DND-41 (cell line): ENCODE results near the gene LARP1.

ENCODE experiments used
- ATAC-seq: fragments of 200-7000 bp; cut with Tn5 transposase; 3 replicates; pipeline ENCODE4 v1.9.1; 2021; ENCODE audit warnings: low read depth; ENCODE audit not compliant: insufficient read depth
- DNase-seq: peaks from one replicate; pipeline ENCODE4 v3.0.0-alpha.2; 2020
- H2AFZ ChIP-seq: 2 replicates; pipeline ENCODE4 v1.6.0; 2012; ENCODE audit warnings: low read depth, low read length
- H3K27ac ChIP-seq: 2 replicates; pipeline ENCODE4 v1.5.1; 2012; ENCODE audit warnings: low read length, inconsistent platforms
- H3K27me3 ChIP-seq: fragments of 200-600 bp; sonication (generic); 2 replicates; pipeline ENCODE4 v1.6.0; 2012; ENCODE audit warnings: low read length, mild to moderate bottlenecking, inconsistent platforms; ENCODE audit not compliant: insufficient read depth, poor library complexity
- H3K36me3 ChIP-seq: 2 replicates; pipeline ENCODE4 v1.5.1; 2012; ENCODE audit warnings: low read length, inconsistent platforms; ENCODE audit not compliant: insufficient read depth
- H3K4me1 ChIP-seq: 2 replicates; pipeline ENCODE4 v1.5.1; 2012; ENCODE audit warnings: mild to moderate bottlenecking, low read length; ENCODE audit not compliant: insufficient read depth
- H3K4me2 ChIP-seq: 2 replicates; pipeline ENCODE4 v1.6.0; 2012; ENCODE audit warnings: mild to moderate bottlenecking, moderate library complexity, low read length, inconsistent platforms; ENCODE audit not compliant: insufficient read depth
- H3K4me3 ChIP-seq, 2 experiments: fragments of 200-600 bp in 1 of 2; shearing (Covaris generic) in 1 of 2; 2 replicates each; pipeline ENCODE4 v1.5.1; 2012 to 2016; ENCODE audit warnings: inconsistent platforms in 2 of 2, low read length in 2 of 2, mild to moderate bottlenecking in 2 of 2, low read depth in 1 of 2, moderate library complexity in 1 of 2
- H3K79me2 ChIP-seq: 2 replicates; pipeline ENCODE4 v1.6.0; 2012; ENCODE audit warnings: low read length, inconsistent platforms; ENCODE audit not compliant: insufficient read depth
- H3K9ac ChIP-seq: 2 replicates; pipeline ENCODE4 v1.6.0; 2012; ENCODE audit warnings: low read depth, mild to moderate bottlenecking, inconsistent platforms, low read length, moderate library complexity
- H3K9me3 ChIP-seq: 2 replicates; pipeline ENCODE4 v1.5.1; 2012; ENCODE audit warnings: low read length, moderate library complexity, mild to moderate bottlenecking, inconsistent platforms; ENCODE audit not compliant: insufficient read depth, severe bottlenecking
- H4K20me1 ChIP-seq: 2 replicates; pipeline ENCODE4 v1.6.0; 2012; ENCODE audit warnings: low read length; ENCODE audit not compliant: insufficient read depth
- EZH2 ChIP-seq: IDR thresholded peaks from 3 replicates; pipeline ENCODE4 v1.6.1; 2012; ENCODE audit warnings: borderline replicate concordance, low read depth, mild to moderate bottlenecking, moderate library complexity, low read length, inconsistent platforms; ENCODE audit not compliant: severe bottlenecking
- TF ChIP-seq, protein P1 (sequence below): IDR thresholded peaks from 2 replicates; pipeline ENCODE4 v1.5.1; 2012; ENCODE audit warnings: borderline replicate concordance, low read length, moderate library complexity, mild to moderate bottlenecking; ENCODE audit not compliant: poor library complexity, severe bottlenecking; ENCODE audit errors: extremely low read depth

Gene LARP1

DNA sequence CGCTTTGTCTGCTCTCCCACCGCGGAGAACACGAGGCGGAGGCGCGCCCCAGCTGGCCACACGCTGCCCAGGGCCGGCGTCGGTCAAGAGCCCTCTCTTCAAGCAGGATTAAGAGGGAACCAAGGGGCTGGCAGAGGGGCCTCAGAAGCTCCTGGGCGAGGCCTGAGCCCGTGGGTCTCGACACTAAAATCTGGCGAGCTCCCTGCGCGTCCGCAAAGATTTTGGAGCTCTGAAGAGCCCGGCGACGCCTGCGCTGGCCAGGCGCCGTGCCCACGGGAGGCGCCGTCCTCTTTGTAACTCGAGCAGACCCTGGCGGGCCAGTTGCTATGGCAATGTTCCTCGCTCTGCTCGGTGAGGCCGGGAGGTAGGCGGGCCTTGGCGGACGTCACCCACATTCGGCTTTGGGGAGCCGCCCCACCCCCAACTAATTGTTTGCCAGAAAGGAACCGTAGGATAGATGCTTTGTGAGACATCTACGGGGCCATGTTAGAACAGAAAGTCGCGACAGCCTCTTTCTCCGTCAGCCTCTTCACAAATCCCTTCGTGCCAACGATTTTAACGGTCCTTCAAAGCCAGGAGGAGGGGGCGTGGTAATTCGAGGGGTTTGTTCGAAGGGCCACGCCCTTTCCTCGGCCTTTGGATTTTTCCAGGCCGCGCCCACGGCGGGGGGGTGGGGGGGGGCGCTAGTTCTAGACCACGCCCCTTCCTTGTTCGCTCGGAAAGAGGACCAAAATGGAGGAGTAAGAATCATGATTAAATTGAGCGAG, 102.5 kb downstream of the LARP1 start:
- H2AFZ ChIP-seq, result peak overlapping the region; percentile 95
- H4K20me1 ChIP-seq, result peaks cover 27% of the 10 kb centered on the region
- TF ChIP-seq, protein P1, sequence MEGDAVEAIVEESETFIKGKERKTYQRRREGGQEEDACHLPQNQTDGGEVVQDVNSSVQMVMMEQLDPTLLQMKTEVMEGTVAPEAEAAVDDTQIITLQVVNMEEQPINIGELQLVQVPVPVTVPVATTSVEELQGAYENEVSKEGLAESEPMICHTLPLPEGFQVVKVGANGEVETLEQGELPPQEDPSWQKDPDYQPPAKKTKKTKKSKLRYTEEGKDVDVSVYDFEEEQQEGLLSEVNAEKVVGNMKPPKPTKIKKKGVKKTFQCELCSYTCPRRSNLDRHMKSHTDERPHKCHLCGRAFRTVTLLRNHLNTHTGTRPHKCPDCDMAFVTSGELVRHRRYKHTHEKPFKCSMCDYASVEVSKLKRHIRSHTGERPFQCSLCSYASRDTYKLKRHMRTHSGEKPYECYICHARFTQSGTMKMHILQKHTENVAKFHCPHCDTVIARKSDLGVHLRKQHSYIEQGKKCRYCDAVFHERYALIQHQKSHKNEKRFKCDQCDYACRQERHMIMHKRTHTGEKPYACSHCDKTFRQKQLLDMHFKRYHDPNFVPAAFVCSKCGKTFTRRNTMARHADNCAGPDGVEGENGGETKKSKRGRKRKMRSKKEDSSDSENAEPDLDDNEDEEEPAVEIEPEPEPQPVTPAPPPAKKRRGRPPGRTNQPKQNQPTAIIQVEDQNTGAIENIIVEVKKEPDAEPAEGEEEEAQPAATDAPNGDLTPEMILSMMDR, result no peak
- TF ChIP-seq EZH2, result no peak
- peak overlapping the region; percentile 77 for H3K4me2 ChIP-seq
- peak overlapping the region; percentile 95 for H3K9ac ChIP-seq
- no peaks in the 10 kb centered on the region for H3K27me3 ChIP-seq
- peak overlapping the region; percentile 96 for H3K27ac ChIP-seq
- peak; percentile 92 for DNase-seq
- peak overlapping the region; percentile 66 to 79 for H3K4me3 ChIP-seq
- H3K9me3 ChIP-seq, result no peaks in the 10 kb centered on the region
- peak; percentile 62 for ATAC-seq
- H3K4me1 ChIP-seq, result peaks cover 38% of the 10 kb centered on the region
- peaks cover 4% of the 10 kb centered on the region; the same call in 1 of the 2 replicates for H3K36me3 ChIP-seq
- H3K79me2 ChIP-seq, result peaks cover 43% of the 10 kb centered on the region

DNA sequence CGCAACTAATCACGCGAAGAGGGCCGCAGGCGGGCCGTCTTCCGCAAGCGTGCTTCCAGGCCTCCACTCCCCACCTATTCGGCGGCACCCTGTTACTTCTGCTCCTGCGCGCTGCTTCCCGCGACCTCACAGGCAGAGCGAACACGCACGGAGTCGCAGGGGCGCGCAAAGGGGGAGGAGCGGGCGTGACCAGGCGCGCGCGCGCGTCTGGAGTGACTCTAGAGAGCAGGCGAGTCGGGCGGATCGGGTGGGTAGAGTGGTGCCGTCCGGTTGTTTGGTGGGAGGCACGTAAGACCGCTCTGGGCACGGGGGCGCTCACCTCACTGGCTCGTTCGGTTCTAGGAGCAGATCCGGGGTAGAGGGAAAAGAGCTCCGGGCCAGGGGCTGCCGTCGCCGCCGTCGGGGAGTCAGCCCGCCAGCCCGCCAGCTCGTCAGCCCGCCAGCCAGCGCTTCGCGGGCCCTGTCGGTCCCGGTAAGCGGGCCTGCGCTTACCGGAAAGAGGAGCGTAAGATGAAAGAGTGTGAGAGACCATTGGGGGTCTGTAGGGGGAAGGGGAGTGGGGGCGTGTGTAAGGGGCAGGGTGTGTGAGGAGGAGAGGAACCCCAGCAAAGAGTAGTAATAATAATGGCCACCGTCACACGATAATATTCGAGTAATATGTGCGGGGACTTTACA, 103.3 kb downstream of the LARP1 start, which contains the start of gene CNOT8:
TSS of gene CNOT8 (plus strand) at position 331 of the 675 bp plus-strand sequence. CDS start 4,652 bp downstream, outside the sequence.
- peak within 1 kb of the TSS; percentile 95 for H2AFZ ChIP-seq
- peak within 1 kb of the TSS; percentile 96 for H3K27ac ChIP-seq
- peaks cover 50% of the 10 kb centered on the region for H3K79me2 ChIP-seq
- no peaks in the 10 kb centered on the region for H3K27me3 ChIP-seq
- H3K4me1 ChIP-seq, result peaks cover 38% of the 10 kb centered on the region
- peaks cover 34% of the 10 kb centered on the region for H4K20me1 ChIP-seq
- ATAC-seq (peak; percentile 86), DNase-seq (peak; percentile 98)
- peaks cover 10% of the 10 kb centered on the region for H3K36me3 ChIP-seq
- H3K9me3 ChIP-seq, result no peaks in the 10 kb centered on the region
- TF ChIP-seq, protein P1, result no peak
- no peak for TF ChIP-seq EZH2
- peak within 1 kb of the TSS; percentile 66 to 79 for H3K4me3 ChIP-seq
- H3K4me2 ChIP-seq, result peak within 1 kb of the TSS; percentile 77
- H3K9ac ChIP-seq, result peak within 1 kb of the TSS; percentile 95

DNA sequence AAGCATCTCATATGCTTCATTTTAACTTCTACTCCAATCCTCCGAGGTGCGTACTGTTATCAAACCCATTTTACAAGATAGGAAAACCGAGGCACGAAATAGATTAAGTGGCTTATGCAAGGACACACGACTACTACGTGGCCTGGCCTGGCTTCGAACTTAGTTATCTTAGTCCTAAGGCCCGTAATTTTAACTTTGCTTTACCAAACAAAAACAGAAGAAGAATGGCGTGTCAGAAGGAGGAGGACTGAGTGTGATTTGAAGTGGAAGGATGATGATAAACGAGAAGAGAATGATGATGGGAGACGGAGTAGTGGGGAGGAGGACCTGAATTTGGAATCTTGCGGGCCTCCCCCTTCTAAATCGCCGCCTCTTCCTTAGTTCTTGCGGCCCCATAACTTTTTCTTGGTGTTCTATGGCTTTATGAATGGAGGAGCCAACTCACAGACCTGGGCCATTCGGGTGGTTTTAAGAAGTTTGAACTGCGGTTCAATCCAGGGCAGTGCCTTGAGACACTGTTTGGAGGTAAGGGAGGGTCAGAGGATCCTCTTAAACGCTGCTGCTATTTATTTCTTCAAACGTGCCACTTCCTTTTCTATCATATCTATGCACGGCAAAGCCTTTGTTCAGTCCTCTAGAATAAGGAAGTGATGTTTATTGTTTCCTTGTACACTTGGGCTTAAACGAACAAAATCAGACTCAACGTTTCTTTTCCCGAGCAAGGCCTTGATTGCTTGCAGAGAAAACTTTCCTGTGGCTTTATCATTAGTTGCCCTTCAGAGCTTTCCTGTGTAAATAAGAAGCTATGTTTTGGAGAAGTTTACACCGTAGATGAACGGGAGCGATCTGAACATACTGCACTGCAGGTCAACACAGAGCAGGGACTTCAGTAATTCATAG, 104.0 kb downstream of the LARP1 start:
- H3K4me1 ChIP-seq, result peaks cover 38% of the 10 kb centered on the region
- DNase-seq, result peak; percentile 11
- peak overlapping the region; percentile 66 to 79 for H3K4me3 ChIP-seq
- H3K27me3 ChIP-seq, result no peaks in the 10 kb centered on the region
- peak overlapping the region; percentile 96 for H3K27ac ChIP-seq
- ATAC-seq, result no peak
- H2AFZ ChIP-seq, result peak overlapping the region; percentile 58
- peak overlapping the region; percentile 95 for H3K9ac ChIP-seq
- TF ChIP-seq EZH2, result no peak
- TF ChIP-seq, protein P1, result no peak
- H3K4me2 ChIP-seq, result peak overlapping the region; percentile 77
- peaks cover 17% of the 10 kb centered on the region for H3K36me3 ChIP-seq
- H3K9me3 ChIP-seq, result no peaks in the 10 kb centered on the region
- peaks cover 57% of the 10 kb centered on the region for H3K79me2 ChIP-seq
- peaks cover 36% of the 10 kb centered on the region for H4K20me1 ChIP-seq
